RPMI8226 (cell line): ENCODE results near the gene SCAF4.
"Not testable (repeated sequence)": the region's sequence is repeated elsewhere in the genome, so short reads cannot be mapped to it uniquely, and the experiment has no call there.

Experiments used
- DNase-seq: peaks from one replicate; pipeline ENCODE4 v3.0.0-alpha.2; 2015

Gene SCAF4

DNA sequence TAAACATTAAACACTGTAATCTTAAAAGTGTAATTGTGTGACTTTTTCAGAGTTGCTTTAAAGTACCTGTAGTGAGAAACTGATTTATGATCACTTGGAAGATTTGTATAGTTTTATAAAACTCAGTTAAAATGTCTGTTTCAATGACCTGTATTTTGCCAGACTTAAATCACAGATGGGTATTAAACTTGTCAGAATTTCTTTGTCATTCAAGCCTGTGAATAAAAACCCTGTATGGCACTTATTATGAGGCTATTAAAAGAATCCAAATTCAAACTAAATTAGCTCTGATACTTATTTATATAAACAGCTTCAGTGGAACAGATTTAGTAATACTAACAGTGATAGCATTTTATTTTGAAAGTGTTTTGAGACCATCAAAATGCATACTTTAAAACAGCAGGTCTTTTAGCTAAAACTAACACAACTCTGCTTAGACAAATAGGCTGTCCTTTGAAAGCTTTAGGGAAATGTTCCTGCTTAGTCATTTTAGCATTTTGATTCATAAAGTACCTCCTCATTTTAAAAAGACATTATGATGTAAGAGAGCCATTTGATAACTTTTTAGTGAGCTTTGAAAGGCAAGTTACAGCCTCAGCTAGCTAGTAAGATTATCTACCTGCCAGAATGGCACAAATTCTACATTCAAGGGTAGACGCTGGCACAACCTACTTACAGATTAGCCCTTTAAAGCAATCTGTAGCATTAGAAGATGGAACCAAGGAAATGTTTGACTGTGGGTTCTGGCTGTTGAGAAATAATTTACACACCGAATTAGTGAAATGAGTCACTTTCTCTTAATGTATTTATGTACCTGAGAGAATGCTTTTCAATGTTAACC is 63.0 kb downstream of the SCAF4 start:
- DNase-seq = no peak

GRCh38 chr21:31667639-31668038 is 64.3 kb downstream of the SCAF4 start:
- no peak for DNase-seq

DNA sequence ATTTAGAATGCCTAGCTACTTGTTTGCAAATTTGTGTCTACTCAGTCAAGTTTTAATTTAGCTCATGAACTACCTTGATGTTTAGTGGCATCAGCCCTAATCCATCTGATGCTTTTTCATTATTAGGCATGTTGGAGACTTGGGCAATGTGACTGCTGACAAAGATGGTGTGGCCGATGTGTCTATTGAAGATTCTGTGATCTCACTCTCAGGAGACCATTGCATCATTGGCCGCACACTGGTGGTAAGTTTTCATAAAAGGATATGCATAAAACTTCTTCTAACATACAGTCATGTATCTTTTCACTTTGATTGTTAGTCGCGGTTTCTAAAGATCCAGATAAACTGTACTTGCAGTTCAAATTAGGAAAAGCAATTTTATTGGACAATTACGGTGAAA is 64.8 kb downstream of the SCAF4 start:
- no peak for DNase-seq

GRCh38 chr21:31666445-31667010 is 65.4 kb downstream of the SCAF4 start:
- no peak for DNase-seq

GRCh38 chr21:31665869-31666268 is 66.0 kb downstream of the SCAF4 start:
- not testable (repeated sequence) for DNase-seq

GRCh38 chr21:31665397-31665796 is 66.5 kb downstream of the SCAF4 start:
- no peak for DNase-seq

GRCh38 chr21:31663584-31664249 is 68.2 kb downstream of the SCAF4 start:
- DNase-seq = no peak

DNA sequence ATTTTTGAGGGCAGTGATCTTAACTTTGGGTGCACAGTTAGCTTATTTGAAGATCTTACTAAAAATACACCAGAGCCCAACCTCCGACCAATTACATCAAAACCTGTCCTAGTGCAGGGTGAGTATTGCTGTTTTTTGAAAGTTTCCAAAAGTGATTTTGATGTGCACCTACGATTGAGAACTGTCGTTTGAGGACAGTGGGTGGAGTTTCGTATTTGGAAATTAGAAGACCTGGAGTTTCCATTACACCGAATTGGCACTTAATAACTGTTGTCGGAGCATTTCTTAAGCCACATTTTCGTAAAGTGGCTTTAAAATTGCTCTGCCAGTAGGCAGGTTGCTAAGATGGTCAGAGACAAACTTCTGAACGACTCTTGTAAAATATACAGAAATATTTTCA is 71.3 kb downstream of the SCAF4 start:
- DNase-seq = peak; percentile 10

DNA sequence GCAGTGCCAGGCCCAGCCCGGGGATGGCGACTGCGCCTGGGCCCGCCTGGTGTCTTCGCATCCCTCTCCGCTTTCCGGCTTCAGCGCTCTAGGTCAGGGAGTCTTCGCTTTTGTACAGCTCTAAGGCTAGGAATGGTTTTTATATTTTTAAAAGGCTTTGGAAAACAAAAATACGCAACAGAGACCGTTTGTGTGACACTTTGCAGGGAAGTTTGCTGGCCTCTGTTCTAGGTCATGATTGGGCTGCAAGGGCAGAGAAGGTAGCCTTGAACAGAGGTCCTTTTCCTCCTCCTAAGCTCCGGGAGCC is 71.7 kb downstream of the SCAF4 start:
- DNase-seq = peak; percentile 69

DNA sequence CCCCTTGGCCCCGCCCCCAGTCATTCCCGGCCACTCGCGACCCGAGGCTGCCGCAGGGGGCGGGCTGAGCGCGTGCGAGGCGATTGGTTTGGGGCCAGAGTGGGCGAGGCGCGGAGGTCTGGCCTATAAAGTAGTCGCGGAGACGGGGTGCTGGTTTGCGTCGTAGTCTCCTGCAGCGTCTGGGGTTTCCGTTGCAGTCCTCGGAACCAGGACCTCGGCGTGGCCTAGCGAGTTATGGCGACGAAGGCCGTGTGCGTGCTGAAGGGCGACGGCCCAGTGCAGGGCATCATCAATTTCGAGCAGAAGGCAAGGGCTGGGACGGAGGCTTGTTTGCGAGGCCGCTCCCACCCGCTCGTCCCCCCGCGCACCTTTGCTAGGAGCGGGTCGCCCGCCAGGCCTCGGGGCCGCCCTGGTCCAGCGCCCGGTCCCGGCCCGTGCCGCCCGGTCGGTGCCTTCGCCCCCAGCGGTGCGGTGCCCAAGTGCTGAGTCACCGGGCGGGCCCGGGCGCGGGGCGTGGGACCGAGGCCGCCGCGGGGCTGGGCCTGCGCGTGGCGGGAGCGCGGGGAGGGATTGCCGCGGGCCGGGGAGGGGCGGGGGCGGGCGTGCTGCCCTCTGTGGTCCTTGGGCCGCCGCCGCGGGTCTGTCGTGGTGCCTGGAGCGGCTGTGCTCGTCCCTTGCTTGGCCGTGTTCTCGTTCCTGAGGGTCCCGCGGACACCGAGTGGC is 72.2 kb downstream of the SCAF4 start, which contains the start of gene SOD1:
TSS of gene SOD1 (plus strand) at position 158 of the 723 bp plus-strand sequence. CDS start at position 235, 77 bp downstream.
- peak; percentile 97 for DNase-seq

GRCh38 chr21:31659286-31659535 is 72.7 kb downstream of the SCAF4 start:
- DNase-seq = no peak

GRCh38 chr21:31658053-31658452 is 73.9 kb downstream of the SCAF4 start:
- DNase-seq = no peak

DNA sequence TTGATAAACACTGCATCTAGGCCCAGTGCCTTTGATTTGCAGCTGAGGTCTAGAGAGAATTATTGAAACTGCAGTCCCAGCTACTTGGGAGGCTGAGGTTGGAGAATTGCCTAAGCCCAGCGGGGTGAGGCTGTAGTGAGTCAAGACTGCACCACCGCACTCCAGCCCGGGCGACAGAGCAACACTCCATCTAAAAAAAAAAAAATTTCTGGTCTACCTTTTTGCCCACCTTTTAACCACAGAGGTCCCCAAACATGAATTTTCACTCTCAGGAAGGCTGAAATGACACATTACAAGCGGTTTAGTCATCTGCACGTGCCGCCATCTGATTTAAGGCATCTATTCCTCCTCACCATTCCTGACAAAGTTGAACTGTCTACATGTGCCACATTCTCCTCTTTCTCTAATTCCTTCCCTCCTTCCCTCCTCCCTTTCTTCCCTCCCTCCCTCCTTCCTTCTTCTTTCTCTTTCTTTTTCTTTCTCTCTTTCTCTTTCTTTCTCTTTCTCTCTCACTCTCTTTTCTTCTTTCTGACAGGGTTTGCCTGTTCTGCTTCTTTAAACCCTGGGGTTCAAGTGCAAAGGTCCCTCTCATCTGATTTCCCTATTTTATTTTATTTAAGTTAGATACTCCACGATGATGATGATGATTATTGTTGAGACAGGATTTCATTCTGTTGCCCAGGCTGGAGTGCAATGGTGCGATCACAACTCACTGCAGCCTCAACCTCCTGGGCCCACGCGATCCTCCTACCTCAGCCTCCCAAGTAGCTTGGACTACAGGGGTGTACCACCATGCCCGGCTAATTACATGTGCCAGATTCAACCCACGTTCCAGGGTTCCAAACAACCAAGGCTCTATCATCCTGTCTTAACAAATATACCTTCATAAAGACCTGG is 75.5 kb downstream of the SCAF4 start:
- DNase-seq = no peak

DNA sequence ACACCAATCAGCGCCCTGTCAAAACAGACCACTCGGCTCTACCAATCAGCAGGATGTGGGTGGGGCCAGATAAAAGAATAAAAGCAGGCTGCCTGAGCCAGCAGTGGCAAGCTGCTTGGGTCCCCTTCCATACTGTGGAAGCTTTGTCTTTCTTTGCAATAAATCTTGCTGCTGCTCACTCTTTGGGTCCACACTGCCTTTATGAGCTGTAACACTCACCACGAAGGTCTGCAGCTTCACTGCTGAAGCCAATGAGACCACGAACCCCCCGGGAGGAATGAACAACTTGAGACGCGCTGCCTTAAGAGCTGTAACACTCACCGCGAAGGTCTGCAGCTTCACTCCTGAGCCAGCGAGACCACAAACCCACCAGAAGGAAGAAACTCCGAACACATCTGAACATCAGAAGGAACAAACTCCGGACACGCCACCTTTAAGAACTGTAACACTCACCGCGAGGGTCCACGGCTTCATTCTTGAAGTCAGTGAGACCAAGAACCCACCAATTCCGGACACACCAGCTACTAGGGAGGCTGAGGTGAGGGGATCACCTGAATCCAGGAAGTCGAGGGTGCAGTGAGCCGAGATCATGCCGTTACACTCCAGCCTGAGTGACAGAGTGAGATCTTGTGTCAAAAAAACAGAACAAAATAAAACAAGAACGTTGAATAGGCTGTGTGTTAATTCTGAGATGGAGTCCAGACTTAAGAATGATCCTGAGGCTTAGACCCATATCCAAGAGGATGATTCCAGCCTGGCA is 76.9 kb downstream of the SCAF4 start:
- not testable (repeated sequence) for DNase-seq

GRCh38 chr21:31654340-31654739 is 77.6 kb downstream of the SCAF4 start:
- no peak for DNase-seq

- not testable (repeated sequence) for DNase-seq
Observed at GRCh38 chr21:31651491-31651890, 80.4 kb downstream of the SCAF4 start.

DNA sequence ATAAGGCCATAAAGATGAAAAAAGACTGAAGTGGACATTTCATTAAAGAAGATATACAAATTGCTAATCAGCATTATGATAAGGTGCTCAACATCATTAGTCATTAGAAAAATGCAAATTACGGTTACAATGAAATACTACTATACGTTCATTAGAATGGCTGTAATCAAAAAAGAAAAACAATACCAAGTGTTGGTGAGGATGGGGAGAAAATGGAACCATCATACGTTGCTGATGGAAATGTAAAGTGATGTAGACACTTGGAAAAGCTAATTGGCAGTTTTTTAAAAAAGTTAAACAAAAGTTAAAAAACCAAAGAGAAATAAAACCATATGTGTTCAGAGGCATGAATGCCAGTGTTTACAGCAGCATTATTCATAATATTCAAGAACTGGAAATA is 81.0 kb downstream of the SCAF4 start:
- DNase-seq = no peak

DNA sequence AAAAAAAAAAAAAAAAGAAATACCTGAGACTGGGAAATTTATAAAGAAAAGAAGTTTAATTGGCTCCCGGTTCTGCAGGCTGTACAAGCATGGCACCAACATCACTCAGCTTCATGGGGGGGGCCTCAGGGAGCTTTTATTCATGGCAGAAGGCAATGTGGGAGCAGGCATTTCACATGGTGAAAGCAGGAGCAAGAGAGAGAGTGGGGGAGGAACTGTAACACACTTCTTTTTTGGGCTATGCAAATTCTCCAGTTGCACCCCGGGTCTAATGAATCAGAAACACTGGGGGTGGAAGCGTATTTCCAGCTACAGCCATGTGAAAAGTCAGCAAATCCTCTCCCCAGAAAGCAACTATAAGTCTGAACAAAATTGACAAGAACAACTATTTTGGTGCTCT is 84.3 kb downstream of the SCAF4 start:
- DNase-seq = no peak

- no peak for DNase-seq
Observed at GRCh38 chr21:31644643-31645042, 87.3 kb downstream of the SCAF4 start.

GRCh38 chr21:31641416-31641922 is 90.4 kb downstream of the SCAF4 start:
- DNase-seq = no peak

GRCh38 chr21:31636874-31637273 is 95.0 kb downstream of the SCAF4 start:
- DNase-seq = no peak

- no peak for DNase-seq
Observed at GRCh38 chr21:31634993-31635392, 96.9 kb downstream of the SCAF4 start.
